ENCODE results near the gene NIN. TPM values are rescaled to one million over a fixed set of nuclear protein-coding genes. Genes with fewer than 3 reads are reported as not detected.
A peak's percentile ranks its signal among the peaks of the same experiment; 100 is the strongest.

Gene NIN
- total RNA-seq, 1 donor = 40.2 TPM

DNA sequence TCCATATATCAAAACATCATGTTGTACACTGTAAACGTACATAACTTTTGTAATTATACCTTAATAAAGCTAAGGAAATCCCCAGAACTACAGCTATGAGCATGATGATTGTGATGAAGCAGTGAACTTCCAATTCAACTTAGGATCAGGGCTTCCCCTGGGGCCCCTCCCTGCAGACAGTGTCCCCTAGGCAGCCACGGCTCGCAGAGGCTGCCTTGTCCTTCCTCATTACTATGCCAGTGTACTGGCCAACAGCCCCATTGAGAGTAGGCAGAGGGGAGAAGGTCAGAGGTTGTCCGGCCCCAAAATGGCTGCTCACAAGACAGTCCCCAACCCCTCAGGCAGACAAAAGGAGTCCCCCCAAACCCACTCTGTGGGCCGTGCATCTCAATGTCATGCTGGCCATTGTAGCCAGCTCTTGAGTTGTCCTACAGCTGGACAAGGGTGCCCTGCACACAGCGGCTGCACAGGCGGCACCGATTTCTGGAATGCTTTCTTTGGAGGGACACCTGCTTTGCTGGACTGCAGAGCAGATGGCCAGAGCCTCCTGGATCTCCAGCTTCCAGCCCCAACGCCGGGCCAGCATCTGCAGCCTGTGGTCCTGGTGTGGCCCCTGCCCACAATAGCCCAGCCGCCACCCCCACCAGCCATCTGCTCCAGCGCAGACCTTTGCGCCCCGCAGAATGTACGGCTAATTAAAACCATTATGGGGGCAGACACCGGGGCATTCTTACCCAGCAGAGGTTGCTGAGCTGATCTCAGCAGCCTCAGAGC lies 46.1 kb downstream of the NIN start:
- Histone ChIP-seq H3K4me1 (ENCODE audit: insufficient read depth, low read length) (no peaks in the 10 kb centered on the region), H3K9me3 (ENCODE audit: low read depth, low read length) (no peaks in the 10 kb centered on the region), H3K79me2 (ENCODE audit: insufficient read depth, low read length) (no peaks in the 10 kb centered on the region), H3K27me3 (ENCODE audit: insufficient read depth, low read length) (no peaks in the 10 kb centered on the region), H3K4me3 (ENCODE audit: insufficient read depth, low read length) (no peak overlapping the region), H3K4me2 (ENCODE audit: insufficient read depth, low read length) (no peak overlapping the region), H3K36me3 (ENCODE audit: insufficient read depth, low read length) (peaks cover 4% of the 10 kb centered on the region), H2AFZ (ENCODE audit: low read length) (no peak overlapping the region), H3K27ac (ENCODE audit: low read depth, low read length) (no peak overlapping the region), H4K20me1 (ENCODE audit: insufficient read depth, low read length) (peaks cover 2% of the 10 kb centered on the region)
- DNase-seq (ENCODE audit: insufficient read length, low spot score, missing footprints) = no peak
- TF ChIP-seq, protein P1, sequence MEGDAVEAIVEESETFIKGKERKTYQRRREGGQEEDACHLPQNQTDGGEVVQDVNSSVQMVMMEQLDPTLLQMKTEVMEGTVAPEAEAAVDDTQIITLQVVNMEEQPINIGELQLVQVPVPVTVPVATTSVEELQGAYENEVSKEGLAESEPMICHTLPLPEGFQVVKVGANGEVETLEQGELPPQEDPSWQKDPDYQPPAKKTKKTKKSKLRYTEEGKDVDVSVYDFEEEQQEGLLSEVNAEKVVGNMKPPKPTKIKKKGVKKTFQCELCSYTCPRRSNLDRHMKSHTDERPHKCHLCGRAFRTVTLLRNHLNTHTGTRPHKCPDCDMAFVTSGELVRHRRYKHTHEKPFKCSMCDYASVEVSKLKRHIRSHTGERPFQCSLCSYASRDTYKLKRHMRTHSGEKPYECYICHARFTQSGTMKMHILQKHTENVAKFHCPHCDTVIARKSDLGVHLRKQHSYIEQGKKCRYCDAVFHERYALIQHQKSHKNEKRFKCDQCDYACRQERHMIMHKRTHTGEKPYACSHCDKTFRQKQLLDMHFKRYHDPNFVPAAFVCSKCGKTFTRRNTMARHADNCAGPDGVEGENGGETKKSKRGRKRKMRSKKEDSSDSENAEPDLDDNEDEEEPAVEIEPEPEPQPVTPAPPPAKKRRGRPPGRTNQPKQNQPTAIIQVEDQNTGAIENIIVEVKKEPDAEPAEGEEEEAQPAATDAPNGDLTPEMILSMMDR (IDR thresholded peaks at IDR 0.05; ENCODE audit: extremely low read depth, low read depth, low read length) = no peak

DNA sequence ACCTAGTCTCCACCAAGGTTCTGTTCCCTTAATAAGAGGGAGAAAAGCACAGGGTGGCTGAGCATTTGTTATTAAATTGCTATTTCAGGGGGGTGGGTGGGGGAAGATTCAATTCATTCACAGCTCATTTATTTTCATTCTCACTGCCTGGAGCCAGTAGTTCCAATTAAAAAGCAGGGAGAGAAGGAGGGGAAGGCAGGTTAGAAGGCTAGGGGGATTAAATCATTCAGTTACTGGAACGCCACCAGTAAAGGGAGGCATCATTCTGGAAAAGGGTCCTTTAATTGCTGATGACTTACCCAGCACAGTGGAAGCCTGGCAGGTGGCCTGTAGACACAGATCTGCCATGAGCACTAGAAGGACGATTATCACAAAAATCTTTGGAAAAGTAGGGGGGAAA lies 47.4 kb downstream of the NIN start:
- no peak for DNase-seq (ENCODE audit: insufficient read length, low spot score, missing footprints)

DNA sequence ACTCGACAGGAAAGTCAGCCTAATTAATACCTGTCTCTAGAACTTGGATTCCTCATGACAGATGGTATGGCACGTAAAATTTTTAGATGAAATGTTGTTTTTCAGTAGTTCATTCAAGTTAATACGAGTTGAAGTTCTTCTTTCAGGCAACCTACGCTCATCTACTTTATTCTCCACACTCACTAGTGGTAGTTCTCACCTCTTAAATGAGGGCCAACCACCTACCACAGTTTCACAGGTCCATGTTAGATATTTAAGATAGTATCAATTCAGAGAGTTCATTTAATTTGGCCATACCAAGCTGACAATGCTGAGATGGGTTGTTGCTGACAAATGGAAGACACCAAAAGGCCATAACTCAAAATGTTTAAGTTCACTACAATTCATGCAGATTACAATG lies 50.6 kb downstream of the NIN start:
- no peaks in the 10 kb centered on the region for H4K20me1 ChIP-seq (ENCODE audit: insufficient read depth, low read length)
- no peaks in the 10 kb centered on the region for H3K9me3 ChIP-seq (ENCODE audit: low read depth, low read length)
- H3K4me1 ChIP-seq (ENCODE audit: insufficient read depth, low read length) = peaks cover 19% of the 10 kb centered on the region
- H3K4me3 ChIP-seq (ENCODE audit: insufficient read depth, low read length) = no peak overlapping the region
- no peak overlapping the region for H3K27ac ChIP-seq (ENCODE audit: low read depth, low read length)
- H2AFZ ChIP-seq (ENCODE audit: low read length) = no peak overlapping the region
- peaks cover 9% of the 10 kb centered on the region for H3K36me3 ChIP-seq (ENCODE audit: insufficient read depth, low read length)
- no peak overlapping the region for H3K4me2 ChIP-seq (ENCODE audit: insufficient read depth, low read length)
- no peaks in the 10 kb centered on the region for H3K27me3 ChIP-seq (ENCODE audit: insufficient read depth, low read length)
- H3K79me2 ChIP-seq (ENCODE audit: insufficient read depth, low read length) = no peaks in the 10 kb centered on the region
- TF ChIP-seq, protein P1 (IDR thresholded peaks at IDR 0.05; ENCODE audit: extremely low read depth, low read depth, low read length) = no peak
- DNase-seq (ENCODE audit: insufficient read length, low spot score, missing footprints) = no peak

More for the DNA sequence above, 47.4 kb downstream of the NIN start:
- no peak overlapping the region for H3K27ac ChIP-seq (ENCODE audit: low read depth, low read length)
- H4K20me1 ChIP-seq (ENCODE audit: insufficient read depth, low read length) = peaks cover 2% of the 10 kb centered on the region
- no peak overlapping the region for H2AFZ ChIP-seq (ENCODE audit: low read length)
- no peaks in the 10 kb centered on the region for H3K27me3 ChIP-seq (ENCODE audit: insufficient read depth, low read length)
- peaks cover 1% of the 10 kb centered on the region for H3K4me1 ChIP-seq (ENCODE audit: insufficient read depth, low read length)
- no peaks in the 10 kb centered on the region for H3K36me3 ChIP-seq (ENCODE audit: insufficient read depth, low read length)
- no peak overlapping the region for H3K4me3 ChIP-seq (ENCODE audit: insufficient read depth, low read length)
- no peaks in the 10 kb centered on the region for H3K9me3 ChIP-seq (ENCODE audit: low read depth, low read length)
- H3K4me2 ChIP-seq (ENCODE audit: insufficient read depth, low read length) = no peak overlapping the region
- H3K79me2 ChIP-seq (ENCODE audit: insufficient read depth, low read length) = no peaks in the 10 kb centered on the region
- TF ChIP-seq, protein P1 (IDR thresholded peaks at IDR 0.05; ENCODE audit: extremely low read depth, low read depth, low read length) = no peak

DNA sequence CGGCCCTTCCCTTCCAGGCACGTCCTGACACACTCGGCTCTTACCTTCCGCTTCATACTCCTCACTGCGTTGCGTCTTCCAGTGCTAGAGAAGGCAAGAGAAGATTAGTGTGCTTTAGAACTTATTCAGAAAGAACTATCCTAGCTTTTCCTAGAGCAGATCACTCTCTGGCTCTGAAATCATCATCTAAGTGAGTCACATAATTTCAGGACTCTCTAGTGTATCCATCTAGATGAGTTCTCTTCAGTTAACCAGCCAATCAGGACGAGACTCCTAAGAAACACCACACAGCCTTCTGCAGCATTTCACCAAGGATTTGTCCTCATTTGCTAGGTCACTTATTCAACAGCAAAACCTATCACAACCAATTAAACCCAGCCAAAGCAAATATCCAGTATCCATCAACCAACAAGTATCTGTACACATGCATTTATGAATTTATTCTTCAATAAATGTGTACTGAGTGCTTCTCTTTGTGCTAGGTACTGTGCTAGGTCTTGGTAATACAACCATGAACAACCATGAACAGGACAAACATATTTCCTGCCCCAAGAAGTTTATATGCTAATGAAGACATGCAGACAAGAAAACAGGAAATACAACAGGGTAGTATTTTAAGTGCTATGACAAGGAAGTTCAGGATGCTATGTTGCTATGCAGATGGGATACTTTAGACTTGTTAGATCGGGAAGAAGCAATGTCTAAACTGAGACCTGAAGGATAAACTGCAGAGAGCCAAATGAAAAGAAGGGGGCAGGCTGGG lies 52.1 kb downstream of the NIN start:
- no peaks in the 10 kb centered on the region for H4K20me1 ChIP-seq (ENCODE audit: insufficient read depth, low read length)
- peaks cover 9% of the 10 kb centered on the region for H3K36me3 ChIP-seq (ENCODE audit: insufficient read depth, low read length)
- no peak overlapping the region for H3K4me3 ChIP-seq (ENCODE audit: insufficient read depth, low read length)
- H3K9me3 ChIP-seq (ENCODE audit: low read depth, low read length) = no peaks in the 10 kb centered on the region
- H3K27ac ChIP-seq (ENCODE audit: low read depth, low read length) = no peak overlapping the region
- peaks cover 31% of the 10 kb centered on the region for H3K4me1 ChIP-seq (ENCODE audit: insufficient read depth, low read length)
- DNase-seq (ENCODE audit: insufficient read length, low spot score, missing footprints) = peak; percentile 85
- TF ChIP-seq, protein P1 (IDR thresholded peaks at IDR 0.05; ENCODE audit: extremely low read depth, low read depth, low read length) = no peak
- H3K4me2 ChIP-seq (ENCODE audit: insufficient read depth, low read length) = no peak overlapping the region
- H3K27me3 ChIP-seq (ENCODE audit: insufficient read depth, low read length) = no peaks in the 10 kb centered on the region
- no peaks in the 10 kb centered on the region for H3K79me2 ChIP-seq (ENCODE audit: insufficient read depth, low read length)
- no peak overlapping the region for H2AFZ ChIP-seq (ENCODE audit: low read length)
